PC-9 (cell line): ENCODE data around the gene CD300E.

Experiments used
- EZH2 ChIP-seq: fragments of 200-600 bp; sonication (generic); IDR thresholded peaks from 2 replicates; pipeline ENCODE4 v1.8.0; 2017; ENCODE audit warnings: antibody characterized with exemption, low read depth
- TF ChIP-seq, protein P1 (sequence below): fragments of 200-600 bp; sonication (generic); conservative IDR thresholded peaks from 2 replicates; pipeline ENCODE4 v1.6.1; 2017; ENCODE audit warnings: mixed run types, antibody characterized with exemption, mild to moderate bottlenecking, moderate library complexity

DNA sequence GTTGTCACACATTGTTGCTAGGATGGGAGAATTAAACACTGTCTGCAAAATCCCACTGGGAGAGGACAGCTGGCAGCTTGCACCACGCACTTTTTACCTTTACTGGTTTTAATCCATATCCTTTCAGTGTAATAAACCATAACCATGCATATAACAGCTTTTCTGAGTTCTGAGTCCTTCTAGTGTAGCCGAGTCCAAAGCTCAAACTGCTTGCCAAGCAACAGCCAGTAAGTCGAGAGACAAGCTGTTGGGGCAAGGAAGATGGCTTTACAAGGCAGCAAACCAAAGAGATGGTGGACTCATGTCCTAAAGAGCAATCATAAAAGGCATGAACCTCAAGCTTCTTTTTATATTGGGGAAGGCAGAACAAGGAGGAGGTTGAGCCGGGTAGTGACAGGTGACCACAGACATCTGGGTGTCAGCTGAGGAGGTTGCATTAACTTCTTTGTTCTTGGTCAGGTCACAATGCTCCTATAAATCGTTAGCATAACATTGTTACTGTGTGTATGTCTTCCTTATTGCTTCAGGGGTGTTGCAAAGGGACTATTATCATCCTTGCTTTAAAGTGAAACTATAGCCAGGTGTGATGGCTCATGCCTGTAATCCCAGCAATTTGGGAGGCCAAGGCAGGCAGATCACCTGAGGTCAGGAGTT, 48.9 kb downstream of the CD300E start:
- TF ChIP-seq, protein P1, sequence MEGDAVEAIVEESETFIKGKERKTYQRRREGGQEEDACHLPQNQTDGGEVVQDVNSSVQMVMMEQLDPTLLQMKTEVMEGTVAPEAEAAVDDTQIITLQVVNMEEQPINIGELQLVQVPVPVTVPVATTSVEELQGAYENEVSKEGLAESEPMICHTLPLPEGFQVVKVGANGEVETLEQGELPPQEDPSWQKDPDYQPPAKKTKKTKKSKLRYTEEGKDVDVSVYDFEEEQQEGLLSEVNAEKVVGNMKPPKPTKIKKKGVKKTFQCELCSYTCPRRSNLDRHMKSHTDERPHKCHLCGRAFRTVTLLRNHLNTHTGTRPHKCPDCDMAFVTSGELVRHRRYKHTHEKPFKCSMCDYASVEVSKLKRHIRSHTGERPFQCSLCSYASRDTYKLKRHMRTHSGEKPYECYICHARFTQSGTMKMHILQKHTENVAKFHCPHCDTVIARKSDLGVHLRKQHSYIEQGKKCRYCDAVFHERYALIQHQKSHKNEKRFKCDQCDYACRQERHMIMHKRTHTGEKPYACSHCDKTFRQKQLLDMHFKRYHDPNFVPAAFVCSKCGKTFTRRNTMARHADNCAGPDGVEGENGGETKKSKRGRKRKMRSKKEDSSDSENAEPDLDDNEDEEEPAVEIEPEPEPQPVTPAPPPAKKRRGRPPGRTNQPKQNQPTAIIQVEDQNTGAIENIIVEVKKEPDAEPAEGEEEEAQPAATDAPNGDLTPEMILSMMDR, result no peak
- TF ChIP-seq EZH2, result no peak
